Measurements from ENCODE around the gene GPR183.

Gene GPR183

DNA sequence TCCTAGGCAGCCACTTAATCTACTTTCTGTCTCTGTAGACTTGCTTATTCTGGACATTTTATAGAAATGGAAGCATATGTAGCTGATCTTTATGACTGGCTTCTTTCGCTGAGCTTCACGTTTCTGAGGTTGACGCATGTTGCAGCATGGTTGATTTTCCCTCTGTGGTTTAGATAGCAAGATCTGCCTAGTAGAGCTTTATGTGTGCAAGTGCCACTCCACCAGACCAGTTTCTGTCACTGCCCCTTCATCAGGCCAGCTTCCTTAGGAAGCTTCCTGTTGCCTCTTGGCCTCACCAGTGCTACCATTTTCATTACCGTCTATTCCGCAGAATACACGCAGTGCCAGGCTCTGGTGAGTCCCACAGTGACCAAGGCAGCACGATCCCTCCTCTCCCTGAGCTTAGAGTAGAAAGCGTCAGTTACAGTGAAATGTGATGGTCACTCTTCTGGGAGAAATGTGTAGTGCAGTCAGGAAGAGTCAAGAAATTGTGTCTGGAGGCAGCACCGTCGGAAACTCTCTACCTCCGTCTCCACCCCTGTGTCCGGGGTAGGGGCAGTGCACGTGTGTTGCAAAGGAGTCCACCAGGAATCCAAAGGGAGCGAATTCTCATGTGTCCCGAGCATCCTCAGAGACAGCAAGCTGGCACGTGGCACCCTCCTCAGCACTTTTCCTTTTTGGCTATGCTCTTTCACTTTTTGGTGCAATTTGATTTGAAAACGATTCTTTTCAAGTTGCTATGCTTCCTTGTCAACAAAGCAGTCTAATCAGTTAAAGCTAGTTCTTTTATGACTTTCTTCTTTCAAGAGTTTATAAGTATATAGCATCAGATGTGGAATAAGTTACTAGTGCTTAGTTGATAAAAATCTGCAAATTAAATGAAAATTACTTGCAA is 45.4 kb upstream of the GPR183 start:
- Histone ChIP-seq H4K20me1 (peaks cover 5 to 53% (median 22%) of the 10 kb centered on the region in 11 experiments; a peak in 18 of 22 replicates), H3K4me1 (peaks cover 44 to 59% (median 50%) of the 10 kb centered on the region in 10 experiments), H3K4me2 (no peak overlapping the region), H3K36me3 (peaks cover 78 to 96% (median 92%) of the 10 kb centered on the region in 11 experiments), H3K27me3 (no peaks in the 10 kb centered on the region), H3K4me3 (no peak overlapping the region), H3K9me3 (replicated peaks in 1 of 11) (no peaks in the 10 kb centered on the region), H3K27ac (peak overlapping the region in 1 of 11 experiments; percentile 29; a peak in 1 of 22 replicates), H3K9ac (no peak overlapping the region)
- TF ChIP-seq Cebpa-rat (IDR thresholded peaks at IDR 0.05), result no peak

DNA sequence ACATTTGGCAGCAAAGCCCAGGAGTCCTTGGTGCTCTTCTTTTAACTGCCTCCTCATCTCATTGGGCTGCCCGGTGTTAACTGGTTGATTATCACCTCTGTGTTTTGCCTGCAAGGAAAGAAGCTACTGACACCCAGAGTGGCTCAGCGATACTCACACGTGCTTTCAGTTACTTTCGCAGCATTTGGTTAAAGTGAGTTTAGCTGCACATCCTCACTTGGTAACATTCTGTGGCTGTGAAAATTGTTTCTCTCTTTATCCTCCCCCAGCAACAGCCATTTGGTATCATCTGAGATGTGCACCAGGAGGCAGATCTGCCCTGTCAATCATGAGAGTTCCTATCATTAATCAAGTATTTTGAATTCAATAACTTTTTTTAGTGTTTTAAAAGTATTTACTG is 44.6 kb upstream of the GPR183 start:
- no peak overlapping the region for H3K4me2 ChIP-seq
- peaks cover 38 to 59% (median 50%) of the 10 kb centered on the region in 10 experiments for H3K4me1 ChIP-seq
- no peak overlapping the region for H3K27ac ChIP-seq
- H4K20me1 ChIP-seq, result peaks cover 5 to 54% (median 22%) of the 10 kb centered on the region in 11 experiments; a peak in 18 of 22 replicates
- no peaks in the 10 kb centered on the region for H3K27me3 ChIP-seq
- no peaks in the 10 kb centered on the region for H3K9me3 ChIP-seq (replicated peaks in 1 of 11)
- no peak overlapping the region for H3K4me3 ChIP-seq
- H3K9ac ChIP-seq, result no peak overlapping the region
- H3K36me3 ChIP-seq, result peaks cover 78 to 96% (median 91%) of the 10 kb centered on the region in 11 experiments
- no peak for TF ChIP-seq Cebpa-rat (IDR thresholded peaks at IDR 0.05)

DNA sequence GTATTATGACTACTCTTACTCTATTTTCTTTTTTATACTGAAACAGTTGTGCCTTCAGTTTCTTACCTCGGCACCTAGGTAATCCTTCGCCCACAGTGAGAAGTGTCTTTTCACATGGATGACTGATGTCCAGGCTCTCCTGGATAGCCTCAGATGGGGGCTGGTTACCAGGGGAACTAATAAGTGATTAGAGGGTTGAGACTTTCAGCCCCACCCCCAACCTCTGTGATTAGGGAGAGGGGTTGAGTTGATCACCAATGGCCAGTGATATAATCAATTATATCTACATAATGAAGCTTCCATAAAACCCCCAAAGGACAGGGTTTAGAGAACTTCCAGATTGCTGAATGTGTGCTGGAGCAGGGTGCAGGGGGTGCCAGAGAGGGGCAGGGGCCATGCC is 43.0 kb upstream of the GPR183 start:
- H3K4me3 ChIP-seq, result no peak overlapping the region
- no peak overlapping the region for H3K4me2 ChIP-seq
- H3K9ac ChIP-seq, result no peak overlapping the region
- H4K20me1 ChIP-seq, result peaks cover 0 to 51% (median 11%) of the 10 kb centered on the region in 11 experiments; a peak in 15 of 22 replicates
- H3K4me1 ChIP-seq, result peaks cover 24 to 54% (median 43%) of the 10 kb centered on the region in 10 experiments
- peaks cover 88 to 100% (median 97%) of the 10 kb centered on the region in 11 experiments for H3K36me3 ChIP-seq
- H3K27me3 ChIP-seq, result no peaks in the 10 kb centered on the region
- no peaks in the 10 kb centered on the region for H3K9me3 ChIP-seq (replicated peaks in 1 of 11)
- no peak for TF ChIP-seq Cebpa-rat (IDR thresholded peaks at IDR 0.05)
- no peak overlapping the region for H3K27ac ChIP-seq

DNA sequence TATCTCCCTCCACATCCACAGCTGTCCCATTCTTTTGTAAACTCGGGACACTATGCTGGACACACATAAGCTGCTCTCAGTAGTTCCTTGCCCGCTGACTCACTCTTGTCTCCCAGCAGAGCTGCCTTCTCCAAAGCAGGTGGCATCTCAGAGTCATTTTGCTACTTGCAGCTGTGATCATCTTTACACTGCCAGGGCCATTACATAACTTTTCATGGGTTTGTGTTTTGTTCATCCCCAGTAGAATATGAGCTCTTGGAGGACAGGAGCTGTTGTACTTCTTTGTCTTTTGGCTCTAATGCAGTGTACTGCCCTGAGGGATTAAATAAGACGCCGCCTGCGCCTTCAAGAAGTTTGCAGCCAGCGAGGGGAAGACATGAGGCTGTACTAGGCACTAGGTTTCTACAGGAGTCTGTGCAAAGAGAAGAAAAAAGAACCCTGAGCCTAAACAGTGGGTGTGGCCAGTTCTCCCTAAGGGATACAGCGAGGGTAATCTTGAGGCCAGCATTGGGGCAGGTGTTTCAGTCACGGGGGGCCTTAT is 40.8 kb upstream of the GPR183 start:
- no peak overlapping the region for H3K4me3 ChIP-seq
- no peaks in the 10 kb centered on the region for H3K27me3 ChIP-seq
- H3K27ac ChIP-seq, result peak overlapping the region in 5 of 11 experiments; percentile 9 to 62 (median 16); a peak in 7 of 22 replicates
- no peaks in the 10 kb centered on the region for H3K9me3 ChIP-seq (replicated peaks in 1 of 11)
- peaks cover 0 to 38% (median 3%) of the 10 kb centered on the region in 11 experiments; a peak in 12 of 22 replicates for H4K20me1 ChIP-seq
- H3K4me2 ChIP-seq, result peak overlapping the region in 6 of 11 experiments; percentile 15 to 68 (median 43); a peak in 10 of 22 replicates
- H3K36me3 ChIP-seq, result peaks cover 84 to 100% (median 97%) of the 10 kb centered on the region in 11 experiments
- H3K4me1 ChIP-seq, result peaks cover 2 to 33% (median 25%) of the 10 kb centered on the region in 10 experiments; a peak in 18 of 20 replicates
- H3K9ac ChIP-seq, result 0 out of 22 replicates have a peak overlapping the region, but pooled peaks of 1 of the 11 experiments have one; percentile 18
- TF ChIP-seq Cebpa-rat (IDR thresholded peaks at IDR 0.05), result no peak

GRCh38 chr13:99347335-99347878 is 40.2 kb upstream of the GPR183 start:
- H3K27ac ChIP-seq, result peak overlapping the region in 3 of 11 experiments; percentile 16 to 62 (median 53); a peak in 5 of 22 replicates
- H4K20me1 ChIP-seq, result peaks cover 0 to 40% (median 0%) of the 10 kb centered on the region in 11 experiments; a peak in 11 of 22 replicates
- H3K36me3 ChIP-seq, result peaks cover 84 to 100% (median 98%) of the 10 kb centered on the region in 11 experiments
- H3K9me3 ChIP-seq (replicated peaks in 1 of 11), result no peaks in the 10 kb centered on the region
- no peak for TF ChIP-seq Cebpa-rat (IDR thresholded peaks at IDR 0.05)
- H3K4me3 ChIP-seq, result no peak overlapping the region
- H3K4me2 ChIP-seq, result peak overlapping the region in 7 of 11 experiments; percentile 15 to 68 (median 40); a peak in 12 of 22 replicates
- 0 out of 22 replicates have a peak overlapping the region, but pooled peaks of 1 of the 11 experiments have one; percentile 18 for H3K9ac ChIP-seq
- peaks cover 0 to 28% (median 25%) of the 10 kb centered on the region in 10 experiments; a peak in 16 of 20 replicates for H3K4me1 ChIP-seq
- no peaks in the 10 kb centered on the region for H3K27me3 ChIP-seq

GRCh38 chr13:99346335-99347042 is 39.3 kb upstream of the GPR183 start:
- H3K4me2 ChIP-seq, result peak overlapping the region in 7 of 11 experiments; percentile 2 to 68 (median 46); a peak in 13 of 22 replicates

GRCh38 chr13:99345345-99345744 is 38.1 kb upstream of the GPR183 start:
- H3K9me3 ChIP-seq (replicated peaks in 1 of 11), result no peaks in the 10 kb centered on the region
- H3K4me2 ChIP-seq, result no peak overlapping the region
- peaks cover 0 to 28% (median 25%) of the 10 kb centered on the region in 10 experiments; a peak in 15 of 20 replicates for H3K4me1 ChIP-seq
- peaks cover 86 to 100% (median 98%) of the 10 kb centered on the region in 11 experiments for H3K36me3 ChIP-seq
- H3K27ac ChIP-seq, result no peak overlapping the region
- H3K4me3 ChIP-seq, result no peak overlapping the region
- no peaks in the 10 kb centered on the region for H3K27me3 ChIP-seq
- H4K20me1 ChIP-seq, result peaks cover 0 to 39% (median 0%) of the 10 kb centered on the region in 11 experiments; a peak in 8 of 22 replicates
- TF ChIP-seq Cebpa-rat (IDR thresholded peaks at IDR 0.05), result no peak
- H3K9ac ChIP-seq, result no peak overlapping the region

More at GRCh38 chr13:99346335-99347042, 39.3 kb upstream of the GPR183 start:
- peaks cover 0 to 28% (median 25%) of the 10 kb centered on the region in 10 experiments; a peak in 15 of 20 replicates for H3K4me1 ChIP-seq
- no peaks in the 10 kb centered on the region for H3K9me3 ChIP-seq (replicated peaks in 1 of 11)
- no peak overlapping the region for H3K4me3 ChIP-seq
- H3K27ac ChIP-seq, result peak overlapping the region in 3 of 11 experiments; percentile 8 to 62 (median 53); a peak in 4 of 22 replicates
- H4K20me1 ChIP-seq, result peaks cover 0 to 43% (median 0%) of the 10 kb centered on the region in 11 experiments; a peak in 9 of 22 replicates
- no peaks in the 10 kb centered on the region for H3K27me3 ChIP-seq
- peaks cover 85 to 100% (median 98%) of the 10 kb centered on the region in 11 experiments for H3K36me3 ChIP-seq
- TF ChIP-seq Cebpa-rat (IDR thresholded peaks at IDR 0.05), result no peak
- H3K9ac ChIP-seq, result no peak overlapping the region
